ENCODE results near the gene SDR42E2.

GRCh38 chr16:22123146-22123545 is 39.2 kb upstream of the SDR42E2 start:
- TF ChIP-seq CTCF (conservative IDR thresholded peaks at IDR 0.05 in 1 of 2, IDR thresholded peaks at IDR 0.05 in 1 of 2; ENCODE audit: low read depth in 1 of 2, low read length in 2 of 2): no peak
- TF ChIP-seq EZH2 (IDR thresholded peaks at IDR 0.05; ENCODE audit: low read length, missing control alignments): no peak

Data from fibroblast of lung (primary cell).